NB4 (cell line): ENCODE results near the gene PIK3R4.

ENCODE experiments used
- DNase-seq: peaks from one replicate; pipeline ENCODE4 v3.0.0; 2010; ENCODE audit warnings: low read depth
- H3K4me3 ChIP-seq: one replicate; pipeline ENCODE4 v1.5.1; 2011; ENCODE audit warnings: mild to moderate bottlenecking, low read depth, low read length, moderate library complexity
- MYC ChIP-seq: IDR thresholded peaks from 2 replicates; pipeline ENCODE4 v1.6.1; 2011; ENCODE audit warnings: low read depth, low read length
- POLR2A ChIP-seq: IDR thresholded peaks from 2 replicates; pipeline ENCODE4 v1.6.1; 2011; ENCODE audit warnings: mild to moderate bottlenecking; ENCODE audit not compliant: insufficient read length; ENCODE audit errors: extremely low read depth
- TF ChIP-seq, protein P1 (sequence below): IDR thresholded peaks from one replicate; pipeline ENCODE4 v1.5.1; 2012; ENCODE audit warnings: low read depth, low read length
- TF ChIP-seq, protein P2 (sequence below): IDR thresholded peaks from 2 replicates; pipeline ENCODE4 v1.6.1; 2011; ENCODE audit warnings: low read depth, low read length

The PIK3R4 gene

GRCh38 chr3:130728037-130728436 is 18.6 kb downstream of the PIK3R4 start:
- no peak for DNase-seq
- TF ChIP-seq, protein P1, sequence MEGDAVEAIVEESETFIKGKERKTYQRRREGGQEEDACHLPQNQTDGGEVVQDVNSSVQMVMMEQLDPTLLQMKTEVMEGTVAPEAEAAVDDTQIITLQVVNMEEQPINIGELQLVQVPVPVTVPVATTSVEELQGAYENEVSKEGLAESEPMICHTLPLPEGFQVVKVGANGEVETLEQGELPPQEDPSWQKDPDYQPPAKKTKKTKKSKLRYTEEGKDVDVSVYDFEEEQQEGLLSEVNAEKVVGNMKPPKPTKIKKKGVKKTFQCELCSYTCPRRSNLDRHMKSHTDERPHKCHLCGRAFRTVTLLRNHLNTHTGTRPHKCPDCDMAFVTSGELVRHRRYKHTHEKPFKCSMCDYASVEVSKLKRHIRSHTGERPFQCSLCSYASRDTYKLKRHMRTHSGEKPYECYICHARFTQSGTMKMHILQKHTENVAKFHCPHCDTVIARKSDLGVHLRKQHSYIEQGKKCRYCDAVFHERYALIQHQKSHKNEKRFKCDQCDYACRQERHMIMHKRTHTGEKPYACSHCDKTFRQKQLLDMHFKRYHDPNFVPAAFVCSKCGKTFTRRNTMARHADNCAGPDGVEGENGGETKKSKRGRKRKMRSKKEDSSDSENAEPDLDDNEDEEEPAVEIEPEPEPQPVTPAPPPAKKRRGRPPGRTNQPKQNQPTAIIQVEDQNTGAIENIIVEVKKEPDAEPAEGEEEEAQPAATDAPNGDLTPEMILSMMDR: no peak
- no peak for TF ChIP-seq POLR2A
- TF ChIP-seq MYC: no peak
- TF ChIP-seq, protein P2, sequence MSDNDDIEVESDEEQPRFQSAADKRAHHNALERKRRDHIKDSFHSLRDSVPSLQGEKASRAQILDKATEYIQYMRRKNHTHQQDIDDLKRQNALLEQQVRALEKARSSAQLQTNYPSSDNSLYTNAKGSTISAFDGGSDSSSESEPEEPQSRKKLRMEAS: no peak
- no peak overlapping the region for H3K4me3 ChIP-seq

DNA sequence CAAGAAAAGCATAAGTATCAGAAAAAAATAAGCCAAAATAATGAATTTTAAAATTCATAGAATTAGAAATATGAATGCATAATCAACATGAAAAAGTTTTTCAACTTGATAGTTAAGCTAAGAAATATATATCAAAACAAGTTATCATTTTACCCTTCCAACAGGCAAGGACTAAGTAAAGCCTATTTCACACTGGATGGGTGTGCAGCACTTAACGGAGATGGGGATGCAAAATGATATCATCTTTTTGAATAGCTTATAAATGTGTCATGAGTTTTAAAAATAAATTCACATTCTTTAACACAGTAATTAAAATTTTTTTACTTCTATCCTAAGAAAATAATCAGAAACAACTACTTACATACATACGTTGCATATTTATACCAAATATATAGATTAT is 20.9 kb downstream of the PIK3R4 start:
- no peak for DNase-seq
- TF ChIP-seq, protein P2: no peak
- TF ChIP-seq, protein P1: no peak
- TF ChIP-seq MYC (no peak), POLR2A (no peak)
- no peak overlapping the region for H3K4me3 ChIP-seq

- no peak for DNase-seq
- TF ChIP-seq, protein P1: no peak
- no peak for TF ChIP-seq MYC
- TF ChIP-seq POLR2A: no peak
- TF ChIP-seq, protein P2: no peak
Measured at GRCh38 chr3:130715616-130716015, 31.0 kb downstream of the PIK3R4 start.

GRCh38 chr3:130712718-130713423 is 33.8 kb downstream of the PIK3R4 start:
- H3K4me3 ChIP-seq: no peak overlapping the region
- TF ChIP-seq, protein P1: no peak
- TF ChIP-seq POLR2A: no peak
- TF ChIP-seq, protein P2: no peak
- TF ChIP-seq MYC: no peak
- no peak for DNase-seq

More at GRCh38 chr3:130715616-130716015, 31.0 kb downstream of the PIK3R4 start:
- H3K4me3 ChIP-seq: no peak overlapping the region

DNA sequence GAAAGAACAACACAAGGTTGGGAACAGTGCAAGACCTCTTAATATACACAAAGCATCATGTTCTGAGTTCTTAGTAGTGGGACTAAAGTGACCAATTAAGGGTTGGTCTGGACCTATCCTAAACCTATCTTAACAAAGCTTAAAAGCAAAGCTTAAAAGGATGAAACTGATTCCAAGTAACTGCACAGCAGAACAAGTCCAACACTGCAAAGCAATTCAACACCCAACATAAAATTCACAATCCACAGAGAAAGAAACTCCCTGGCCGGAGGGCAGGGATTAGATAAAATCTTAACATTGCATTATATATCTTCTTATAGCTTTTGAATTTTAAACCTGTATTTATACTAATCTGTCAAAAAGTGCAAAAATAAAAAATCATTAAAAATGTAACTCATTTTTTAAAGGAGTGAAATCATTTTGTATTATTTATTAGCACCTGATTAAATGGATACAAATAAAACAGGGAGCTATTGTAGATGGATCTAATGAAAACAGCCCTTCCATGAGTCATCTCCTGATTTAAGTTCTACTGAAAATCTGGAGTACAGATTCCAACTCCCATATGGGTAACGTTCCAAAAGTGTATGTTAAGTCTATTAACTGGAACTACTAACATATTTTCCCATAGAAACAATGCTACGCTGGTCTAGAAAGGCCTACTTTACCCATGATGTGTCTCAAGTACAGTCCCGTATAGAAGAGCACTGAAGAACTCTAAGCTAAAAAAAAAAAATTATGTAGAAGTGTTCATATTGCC is 34.9 kb downstream of the PIK3R4 start:
- no peak for DNase-seq
- no peak for TF ChIP-seq POLR2A
- TF ChIP-seq MYC: no peak
- TF ChIP-seq, protein P1: no peak
- TF ChIP-seq, protein P2: no peak
- H3K4me3 ChIP-seq: no peak overlapping the region
